NCI-H748 treated with DMSO at 0.1 percent for 48 hours (cell line): Measurements from ENCODE around the gene SPATA20.

Experiments used
- DNase-seq: peaks from one replicate; lab custom pipeline; 2025; lab: John Stamatoyannopoulos, UW

SPATA20 gene

DNA sequence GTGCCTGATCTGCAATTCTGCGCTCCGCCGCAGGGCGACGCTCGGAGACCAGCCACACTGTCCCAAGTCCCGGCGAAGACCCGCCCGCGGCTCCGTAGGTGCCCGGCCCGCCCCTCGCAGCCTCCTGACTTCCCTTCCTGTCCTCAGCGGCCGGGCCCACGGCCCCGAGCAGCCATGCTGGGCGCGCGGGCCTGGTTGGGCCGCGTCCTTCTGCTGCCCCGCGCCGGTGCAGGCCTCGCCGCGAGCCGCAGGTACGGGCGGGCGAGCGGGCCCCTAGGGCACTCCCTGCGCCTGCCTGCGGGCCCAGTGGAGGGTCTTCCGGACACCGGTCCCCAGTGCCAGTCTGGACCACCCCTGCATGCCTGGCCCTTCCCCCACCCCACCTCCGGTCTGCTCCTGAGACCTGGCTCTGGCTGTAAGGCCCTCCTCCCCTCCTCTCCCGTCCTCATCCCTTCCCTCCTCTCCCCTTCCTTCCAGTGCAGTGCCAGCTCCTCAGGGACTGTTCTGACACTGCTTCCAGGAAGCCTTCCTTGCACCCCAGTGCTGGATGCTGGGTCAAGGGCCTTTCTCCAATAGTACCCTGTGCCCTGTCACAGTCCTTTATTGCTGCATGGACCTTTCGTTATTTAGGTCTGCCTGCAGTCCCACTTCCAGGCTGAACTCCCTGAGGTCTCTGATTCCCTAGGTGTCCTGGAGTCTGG, at the start of gene SPATA20:
Gene SPATA20 (plus strand): TSS at position 140 of the 701 bp plus-strand sequence. CDS start 35 bp downstream, at position 175.
- peak; percentile 81 for DNase-seq

DNA sequence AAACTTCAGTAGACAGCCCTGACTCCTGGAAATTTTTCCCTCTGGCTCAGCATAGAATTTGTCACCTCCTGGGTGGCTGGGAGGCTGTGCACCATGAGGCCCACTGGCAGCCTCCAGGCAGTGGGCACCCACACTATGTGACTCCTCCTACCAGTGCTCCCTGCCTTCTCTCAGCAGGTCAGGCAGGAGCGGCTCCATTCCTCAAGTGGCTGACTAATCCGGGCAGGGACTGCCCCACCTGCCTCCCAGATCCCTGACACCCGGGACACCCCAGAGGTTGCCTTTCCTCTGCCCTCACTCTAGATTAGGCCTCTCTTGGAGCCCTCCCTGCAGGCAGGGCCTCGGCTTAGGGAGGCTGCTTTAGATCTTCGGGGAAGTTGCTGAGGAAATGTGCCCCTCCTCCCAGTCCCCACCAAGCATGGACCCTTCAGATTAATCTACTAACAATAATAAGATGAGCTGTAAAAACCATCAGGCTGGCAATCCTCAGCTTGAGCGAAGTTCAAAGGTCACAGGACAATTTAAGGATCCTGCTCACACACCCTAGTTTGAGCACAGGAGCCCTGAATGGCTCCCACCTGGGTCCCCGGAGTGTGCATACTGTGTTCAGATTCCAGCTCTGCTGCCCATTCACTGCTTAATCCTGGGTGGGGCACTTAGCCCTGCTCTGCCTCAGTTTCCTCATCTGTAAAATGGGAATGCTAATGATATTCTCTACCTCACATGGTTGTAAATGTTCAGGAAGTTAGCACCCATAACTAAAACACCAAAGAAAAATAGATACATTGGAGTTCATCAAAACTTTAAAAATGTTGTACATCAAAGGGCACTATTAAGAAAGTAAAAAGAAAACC, 48.7 kb upstream of the SPATA20 start:
- no peak for DNase-seq

GRCh38 chr17:50499270-50499669, 47.7 kb upstream of the SPATA20 start:
- no peak for DNase-seq

DNA sequence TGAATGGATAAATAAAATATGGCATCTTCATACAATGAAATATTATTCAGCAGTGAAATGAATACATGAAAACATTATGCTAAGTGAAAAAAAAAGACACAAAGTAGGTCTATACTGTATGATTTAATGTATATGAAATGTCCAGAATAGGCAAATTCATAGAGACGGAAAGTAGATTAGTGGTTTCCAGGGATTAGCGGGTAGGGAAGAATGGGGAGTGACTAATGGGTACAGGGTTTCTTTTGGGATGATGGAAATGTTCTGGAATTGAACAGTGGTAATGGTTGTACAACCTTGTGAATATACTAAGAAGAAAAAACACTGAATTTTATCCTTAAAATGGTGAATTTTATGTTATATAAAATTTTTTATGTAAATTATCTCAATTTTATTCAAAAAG, 47.3 kb upstream of the SPATA20 start:
- DNase-seq, result no peak

DNA sequence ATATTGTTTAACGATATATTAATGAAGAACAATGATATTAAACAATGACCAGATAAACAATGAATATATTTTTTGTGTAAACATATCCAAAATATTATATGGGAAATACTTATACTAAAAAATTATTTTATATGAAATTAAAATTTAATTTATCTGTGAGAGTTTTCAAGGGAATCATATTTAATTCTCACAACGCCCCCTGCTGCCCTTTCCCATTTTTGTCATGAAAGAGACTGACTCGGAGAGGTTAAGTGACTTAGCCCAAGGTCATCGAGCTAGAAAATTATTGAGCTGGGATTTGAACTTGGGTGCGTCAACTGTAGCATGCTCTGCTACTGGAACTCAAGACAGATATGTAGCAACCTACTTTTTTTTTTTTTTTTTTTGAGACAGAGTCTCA, 45.9 kb upstream of the SPATA20 start:
- DNase-seq, result no peak

DNA sequence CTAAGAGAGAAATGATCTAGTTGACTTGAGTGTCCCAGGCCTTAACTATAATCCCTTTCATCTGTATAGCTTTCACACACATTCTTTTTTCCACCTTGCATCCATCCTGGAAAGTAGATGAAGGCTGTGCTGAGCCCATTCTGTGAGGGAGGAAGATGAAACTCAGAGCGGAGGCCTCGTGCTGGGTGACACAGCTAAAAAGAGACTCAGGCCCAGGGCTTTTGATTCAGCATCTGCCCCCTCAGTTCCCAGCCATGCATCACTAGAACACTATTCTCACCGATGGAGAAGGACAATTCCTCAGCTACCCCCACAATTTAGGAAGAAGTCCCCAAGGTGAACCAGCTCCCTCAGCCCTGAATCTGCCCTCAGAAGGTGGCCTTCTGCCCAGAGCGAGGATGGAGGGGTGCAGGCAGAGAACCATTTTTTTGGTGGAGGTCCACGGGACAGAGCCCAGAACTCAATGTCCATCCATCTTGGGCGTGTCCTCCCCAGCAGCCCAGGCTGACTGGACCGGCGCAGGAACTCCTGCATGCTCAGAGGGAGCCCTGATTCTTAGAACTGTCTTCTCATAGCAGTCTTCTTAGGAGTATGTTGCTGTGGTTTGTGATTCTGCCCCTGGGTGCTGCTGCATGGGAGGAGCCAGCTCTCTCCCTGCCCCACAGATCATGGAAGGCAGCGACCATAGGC, 44.5 kb upstream of the SPATA20 start:
- no peak for DNase-seq

DNA sequence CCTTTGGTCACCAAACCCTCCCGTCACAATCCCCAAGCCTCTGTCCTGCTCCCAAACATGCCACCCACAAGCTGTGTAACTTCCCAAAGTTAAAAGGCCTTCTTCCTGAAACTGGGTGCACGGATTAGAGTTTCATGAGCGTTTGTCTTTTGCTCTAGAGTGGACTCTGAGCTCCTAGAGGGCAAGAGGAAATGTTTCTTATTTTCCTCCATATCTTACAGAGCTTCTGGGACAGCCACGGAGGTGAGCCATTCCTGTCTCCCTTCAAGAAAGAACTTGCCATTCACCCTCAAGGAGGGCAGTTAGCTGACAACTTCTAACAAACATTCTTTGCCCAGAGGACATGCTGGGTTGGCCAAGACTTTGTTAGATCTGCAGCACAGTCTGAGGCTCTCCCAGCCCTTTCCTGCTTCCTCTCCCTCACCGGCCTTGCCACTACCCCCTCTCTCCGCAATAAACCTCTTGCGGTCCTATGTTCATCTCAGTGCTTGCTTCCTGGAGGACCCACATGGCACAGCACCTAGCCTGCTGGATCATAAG, 41.3 kb upstream of the SPATA20 start:
- DNase-seq, result no peak

DNA sequence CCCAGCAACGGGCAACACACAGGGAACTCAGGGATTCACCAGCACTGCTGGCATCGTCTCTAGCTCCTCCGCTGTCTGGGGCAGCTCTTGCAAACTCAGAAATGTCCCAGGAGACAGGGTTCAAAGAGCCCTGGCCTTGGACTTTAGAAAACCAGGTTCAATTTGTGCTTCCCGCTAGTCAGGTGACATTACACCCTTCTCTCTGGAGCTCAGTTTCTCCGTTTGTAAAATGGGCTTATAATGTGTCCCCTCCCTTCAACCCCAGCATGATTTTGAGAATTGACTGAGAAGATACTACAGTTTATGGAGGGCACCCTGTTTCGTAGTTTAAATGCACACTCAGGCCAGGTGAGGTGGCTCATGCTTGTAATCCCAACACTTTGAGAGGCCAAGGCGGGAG, 40.7 kb upstream of the SPATA20 start:
- DNase-seq, result no peak

DNA sequence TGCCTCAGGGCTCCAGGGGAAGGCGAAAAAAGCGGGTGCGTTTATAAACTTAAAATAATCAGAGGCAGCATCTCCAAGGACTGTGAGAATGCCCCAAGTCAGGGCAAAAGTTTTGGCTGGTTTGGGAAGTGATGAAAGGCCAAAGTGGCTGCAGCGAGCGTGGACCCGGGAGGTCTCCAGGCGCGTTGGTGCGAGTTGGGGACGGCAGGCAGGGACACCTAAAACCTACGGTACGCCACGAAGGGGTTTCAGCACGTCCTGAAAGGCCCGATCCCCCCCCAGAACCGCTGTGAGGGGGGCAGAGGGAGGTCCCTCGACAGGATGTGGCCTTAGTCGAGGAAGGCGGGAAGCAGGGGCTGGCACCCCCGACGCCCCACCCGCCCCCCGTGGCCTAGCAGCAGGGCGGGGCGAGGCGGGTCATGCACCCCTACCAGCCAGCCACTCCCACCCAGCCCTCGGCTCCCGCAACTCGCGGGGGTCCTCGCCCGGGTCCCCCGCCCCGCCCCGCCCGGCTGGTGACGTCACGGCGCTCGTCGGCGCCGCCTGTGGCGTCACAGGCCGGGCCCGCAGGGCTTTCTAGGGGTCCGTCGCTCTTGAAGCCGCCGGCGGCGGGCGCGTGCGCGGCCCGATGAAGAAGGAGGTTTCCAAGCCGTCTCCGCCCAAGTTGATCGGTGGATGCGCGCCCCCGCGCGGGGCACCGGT, 39.0 kb upstream of the SPATA20 start, which contains the start of gene MYCBPAP:
Gene MYCBPAP (plus strand): TSS at position 569 of the 702 bp plus-strand sequence. CDS start 236 bp downstream, outside the sequence.
- peak; percentile 48 for DNase-seq

DNA sequence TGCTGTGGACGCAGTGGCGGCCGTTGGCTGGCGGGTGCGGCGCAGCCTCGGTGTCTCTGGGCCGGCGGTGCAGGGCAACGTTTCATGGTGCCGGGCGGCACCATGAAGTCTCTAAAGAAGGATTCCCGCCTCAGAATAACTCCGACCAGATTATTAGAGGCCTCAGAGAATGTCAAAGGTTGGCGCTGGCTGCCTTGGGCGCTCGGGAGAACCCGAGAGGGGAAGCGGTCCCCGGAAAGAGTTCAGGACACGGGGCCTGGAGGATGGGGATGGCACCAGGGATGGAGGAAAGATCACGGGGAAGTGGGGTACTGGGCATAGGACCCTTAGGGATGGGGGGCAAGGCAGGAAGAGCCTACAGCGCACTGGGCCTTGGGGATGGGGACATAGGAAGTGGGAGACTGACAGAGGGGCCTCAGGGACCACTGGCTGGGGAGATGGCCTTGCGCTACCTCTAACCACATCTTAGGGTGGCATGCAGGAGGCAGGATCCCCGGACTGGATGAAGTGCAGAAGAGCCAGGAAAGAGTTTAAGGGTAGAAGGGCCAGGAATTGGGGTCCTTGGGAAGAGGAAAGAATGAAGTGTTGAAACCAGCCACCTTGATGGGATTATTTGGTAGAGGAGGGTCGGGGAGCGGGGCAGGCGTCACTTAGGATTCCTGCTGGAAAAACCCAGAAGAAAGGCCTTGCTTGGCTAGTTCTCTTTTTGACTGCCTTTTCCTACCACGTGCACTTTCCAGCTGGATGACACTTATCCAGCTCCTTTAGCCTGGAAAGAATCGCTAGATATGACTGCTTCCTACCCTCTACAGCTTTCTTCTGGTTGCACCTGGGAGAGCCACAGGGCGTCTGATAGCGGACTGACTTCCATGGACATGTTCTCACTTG, 38.2 kb upstream of the SPATA20 start:
- DNase-seq, result no peak

GRCh38 chr17:50511058-50511457, 35.9 kb upstream of the SPATA20 start:
- no peak for DNase-seq

DNA sequence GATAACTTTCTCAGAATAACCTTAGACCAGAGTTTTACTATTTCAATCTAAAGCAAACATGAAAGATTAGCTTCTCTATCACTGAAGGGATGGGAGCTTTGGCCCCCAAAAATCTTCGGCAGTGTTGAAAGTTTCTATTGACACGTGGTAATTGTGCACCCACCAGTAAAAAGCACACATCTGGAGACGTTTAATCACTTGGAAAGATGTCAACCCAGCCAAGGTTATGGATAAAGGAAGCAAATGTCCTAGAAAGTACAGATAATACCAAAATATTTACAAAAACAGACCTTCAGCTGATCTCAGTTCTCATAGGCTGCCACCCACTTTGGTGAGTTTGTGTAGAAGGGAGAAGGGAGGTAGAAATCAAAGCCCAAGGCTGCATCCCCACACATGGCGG, 33.5 kb upstream of the SPATA20 start:
- DNase-seq, result no peak

- DNase-seq, result no peak
These were observed 32.6 kb upstream of the SPATA20 start for GRCh38 chr17:50514388-50514787.

- no peak for DNase-seq
These were observed 31.9 kb upstream of the SPATA20 start for GRCh38 chr17:50514936-50515702.

DNA sequence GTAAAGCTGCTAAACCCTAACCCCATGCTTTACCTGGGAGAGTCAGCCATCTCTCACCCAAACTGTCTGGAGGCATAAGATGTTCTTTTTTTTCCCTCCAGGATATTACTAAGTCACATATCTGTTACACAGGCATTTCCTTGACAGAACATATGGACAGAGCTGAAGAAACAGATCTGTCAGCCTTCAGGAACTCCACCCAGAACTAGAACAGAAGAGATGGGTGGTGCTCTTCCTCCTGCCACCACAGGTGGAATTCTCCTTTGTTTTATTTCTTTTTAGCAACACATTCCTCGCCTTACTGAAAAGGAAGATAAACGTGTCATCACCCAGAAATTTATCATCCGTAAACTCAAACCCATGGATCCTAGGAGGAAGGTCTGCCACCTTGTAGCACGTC, 30.0 kb upstream of the SPATA20 start:
- DNase-seq, result no peak

- no peak for DNase-seq
These were observed 29.2 kb upstream of the SPATA20 start for GRCh38 chr17:50517504-50518383.

GRCh38 chr17:50518384-50519023, 28.5 kb upstream of the SPATA20 start:
- DNase-seq, result no peak

- no peak for DNase-seq
These were observed 27.7 kb upstream of the SPATA20 start for GRCh38 chr17:50519141-50519834.
